SK-N-SH (cell line): Measurements from ENCODE around the gene ARHGAP26. TPM values are rescaled to one million over a fixed set of nuclear protein-coding genes. Genes with fewer than 3 reads are reported as not detected.

ENCODE experiments used
- CTCF ChIA-PET: fragments of 300-600, 350-600 bp; formaldehyde crosslinking; extraction: SDS; loops from one replicate; lab custom pipeline; 2021; lab: Yijun Ruan, JAX
- POLR2A ChIA-PET: fragments of 350-600 bp; sonication (Branson Sonifier 250); formaldehyde crosslinking; extraction: SDS; loops from one replicate; lab custom pipeline; 2020; ENCODE audit warnings: antibody characterized with exemption, inconsistent platforms; lab: Yijun Ruan, JAX
- DNase-seq: peaks from one replicate; pipeline ENCODE4 v3.0.0; 2012
- H2AFZ ChIP-seq: fragments of 200-600 bp; sonication (generic); 2 replicates; pipeline ENCODE4 v1.8.1; 2016; ENCODE audit warnings: antibody characterized with exemption, mild to moderate bottlenecking, low read depth
- H3F3A ChIP-seq: fragments of 200-600 bp; sonication (generic); replicated peaks from 2 replicates; pipeline ENCODE3; 2016; ENCODE audit warnings: antibody characterized with exemption, mild to moderate bottlenecking; ENCODE audit not compliant: insufficient read depth
- H3K27ac ChIP-seq, 2 experiments: fragments of 200-500 bp in 1 of 2; fragments of 200-600 bp in 1 of 2; sonication (Bioruptor generic) in 1 of 2; sonication (generic), shearing (Covaris generic) in 1 of 2; 2 replicates each; pipeline versions ENCODE4 v1.5.1 to v1.6.1; 2014 to 2016; ENCODE audit warnings: low read depth in 2 of 2, inconsistent platforms in 1 of 2, low read length in 1 of 2, mild to moderate bottlenecking in 1 of 2, mixed read lengths in 1 of 2
- H3K27me3 ChIP-seq: fragments of 200-600 bp; sonication (generic), shearing (Covaris generic); 2 replicates; pipeline ENCODE4 v1.6.1; 2016; ENCODE audit warnings: mixed run types; ENCODE audit not compliant: insufficient read depth
- H3K36me3 ChIP-seq, 2 experiments: fragments of 200-500 bp in 1 of 2; fragments of 200-600 bp in 1 of 2; sonication (Bioruptor generic) in 1 of 2; sonication (generic) in 1 of 2; replicated peaks in 1 of 2; 2 replicates each; pipeline versions ENCODE3 to v1.5.1; 2014 to 2016; ENCODE audit warnings: low read length in 1 of 2, mild to moderate bottlenecking in 1 of 2; ENCODE audit not compliant: insufficient read depth in 2 of 2, control insufficient read depth in 1 of 2
- H3K4me1 ChIP-seq, 2 experiments: fragments of 200-500 bp in 1 of 2; fragments of 200-600 bp in 1 of 2; sonication (Bioruptor generic) in 1 of 2; sonication (generic), shearing (Covaris generic) in 1 of 2; 2 replicates each; pipeline versions ENCODE4 v1.5.1 to v1.6.1; 2014 to 2016; ENCODE audit warnings: low read depth in 1 of 2, low read length in 1 of 2, mixed run types in 1 of 2; ENCODE audit not compliant: insufficient read depth in 2 of 2, control insufficient read depth in 1 of 2
- H3K4me2 ChIP-seq: fragments of 200-600 bp; sonication (generic), shearing (Covaris generic); 2 replicates; pipeline ENCODE4 v1.6.1; 2017; ENCODE audit warnings: mixed run types
- H3K4me3 ChIP-seq, 2 experiments: fragments of 200-500 bp in 1 of 2; fragments of 200-600 bp in 1 of 2; sonication (Bioruptor generic) in 1 of 2; sonication (generic), shearing (Covaris generic) in 1 of 2; 2 replicates each; pipeline versions ENCODE4 v1.5.1 to v1.8.1; 2014 to 2016; ENCODE audit warnings: low read depth in 2 of 2, inconsistent platforms in 1 of 2, low read length in 1 of 2, mild to moderate bottlenecking in 1 of 2, mixed read lengths in 1 of 2, moderate library complexity in 1 of 2
- H3K79me2 ChIP-seq: fragments of 200-600 bp; sonication (generic); 2 replicates; pipeline ENCODE4 v1.8.1; 2017; ENCODE audit warnings: mild to moderate bottlenecking; ENCODE audit not compliant: insufficient read depth
- H3K9ac ChIP-seq: fragments of 200-600 bp; sonication (generic); 2 replicates; pipeline ENCODE4 v1.6.1; 2017; ENCODE audit warnings: mixed run types
- H3K9me2 ChIP-seq: fragments of 200-600 bp; sonication (generic); 2 replicates; pipeline ENCODE4 v1.6.1; 2017; ENCODE audit warnings: mixed run types
- H3K9me3 ChIP-seq: fragments of 200-600 bp; sonication (generic); 2 replicates; pipeline ENCODE4 v1.6.1; 2017; ENCODE audit warnings: mixed run types, mild to moderate bottlenecking, moderate library complexity
- H4K20me1 ChIP-seq: fragments of 200-600 bp; sonication (generic); 2 replicates; pipeline ENCODE4 v1.6.1; 2017; ENCODE audit warnings: mild to moderate bottlenecking, mixed run types; ENCODE audit not compliant: insufficient read depth
- CHD2 ChIP-seq: fragments of 150-350 bp; IDR thresholded peaks from 2 replicates; pipeline ENCODE4 v1.6.1; 2018; ENCODE audit warnings: low read length; ENCODE audit not compliant: partially characterized antibody
- EZH2phosphoT487 ChIP-seq: fragments of 200-600 bp; sonication (generic); IDR thresholded peaks from 2 replicates; pipeline ENCODE4 v1.6.1; 2017; ENCODE audit warnings: low read depth, mixed run types, mild to moderate bottlenecking, antibody characterized with exemption, moderate library complexity, borderline replicate concordance
- FOXJ3 ChIP-seq: sonication (generic); formaldehyde crosslinking; IDR thresholded peaks from 2 replicates; pipeline ENCODE4 v1.5.1; 2020; ENCODE audit warnings: mild to moderate bottlenecking, missing genetic modification reagents
- FOXM1 ChIP-seq: IDR thresholded peaks from 2 replicates; pipeline ENCODE4 v1.4.0; 2012; ENCODE audit warnings: low read depth, mild to moderate bottlenecking
- GABPA ChIP-seq: IDR thresholded peaks from 2 replicates; pipeline ENCODE4 v1.4.0; 2012; ENCODE audit warnings: low read depth, mild to moderate bottlenecking
- GATA2 ChIP-seq: sonication (generic); formaldehyde crosslinking; IDR thresholded peaks from 2 replicates; pipeline ENCODE4 v1.5.0; 2020; ENCODE audit warnings: mild to moderate bottlenecking, missing genetic modification reagents
- IRF3 ChIP-seq: fragments of 150-350 bp; IDR thresholded peaks from 2 replicates; pipeline ENCODE4 v1.6.1; 2016; ENCODE audit warnings: mild to moderate bottlenecking, low read depth, low read length
- JUND ChIP-seq: IDR thresholded peaks from 2 replicates; pipeline ENCODE4 v1.4.0; 2012
- MEF2A ChIP-seq: IDR thresholded peaks from 2 replicates; pipeline ENCODE4 v1.4.0; 2012; ENCODE audit warnings: low read depth, borderline replicate concordance
- NRF1 ChIP-seq: IDR thresholded peaks from 2 replicates; pipeline ENCODE4 v1.6.1; 2012; ENCODE audit warnings: low read depth, mild to moderate bottlenecking, low read length
- RAD21 ChIP-seq: IDR thresholded peaks from 2 replicates; pipeline ENCODE4 v1.6.1; 2012; ENCODE audit warnings: mild to moderate bottlenecking, low read length
- REST ChIP-seq: IDR thresholded peaks from 2 replicates; pipeline ENCODE4 v1.6.1; 2012; ENCODE audit warnings: mild to moderate bottlenecking, low read depth, low read length, moderate library complexity
- SIN3A ChIP-seq: IDR thresholded peaks from 2 replicates; pipeline ENCODE4 v1.6.1; 2012; ENCODE audit warnings: low read depth, mild to moderate bottlenecking, low read length, moderate library complexity, borderline replicate concordance
- TAF1 ChIP-seq: IDR thresholded peaks from 2 replicates; pipeline ENCODE4 v1.6.1; 2012; ENCODE audit warnings: low read depth, mild to moderate bottlenecking, low read length, moderate library complexity, borderline replicate concordance
- TEAD4 ChIP-seq: IDR thresholded peaks from 2 replicates; pipeline ENCODE4 v1.4.0; 2012; ENCODE audit warnings: mild to moderate bottlenecking, borderline replicate concordance; ENCODE audit not compliant: insufficient read depth
- USF2 ChIP-seq: fragments of 150-350 bp; IDR thresholded peaks from 2 replicates; pipeline ENCODE4 v1.6.1; 2017; ENCODE audit warnings: antibody characterized with exemption, low read length, low read depth, borderline replicate concordance
- YY1 ChIP-seq: IDR thresholded peaks from 2 replicates; pipeline ENCODE4 v1.4.0; 2012; ENCODE audit warnings: low read depth, mild to moderate bottlenecking
- WGBS: methylation state at CpG from one replicate; pipeline ENCODE4 v1.1.6; 2017; ENCODE audit warnings: low lambda C conversion rate; 5-methylcytosine and 5-hydroxymethylcytosine counted together
- polyA plus RNA-seq, 3 experiments: library from polyadenylated mRNA; depleted of rRNA; stranded (reverse); fragments of >200 nt; gene quantifications; 2 replicates each; pipeline ENCODE4 v1.2.3, GENCODE V29; 2012

Gene ARHGAP26
- polyA plus RNA-seq, 1 of the 3 experiments (the other 2 are of a cell fraction), result 6.1 TPM

- Histone ChIP-seq H4K20me1 (no peaks in the 10 kb centered on the region), H3K36me3 (no peaks in the 10 kb centered on the region), H3K9ac (no peak overlapping the region), H3K4me1 (peaks cover 0 to 18% of the 10 kb centered on the region in 2 experiments), H3K27me3 (no peaks in the 10 kb centered on the region), H3K9me2 (no peaks in the 10 kb centered on the region), H3F3A (peaks cover 16% of the 10 kb centered on the region), H3K27ac (no peak overlapping the region), H3K4me2 (no peak overlapping the region), H3K9me3 (no peaks in the 10 kb centered on the region; the same call in 1 of the 2 replicates), H2AFZ (no peak overlapping the region), H3K4me3 (no peak overlapping the region), H3K79me2 (no peaks in the 10 kb centered on the region)
- DNase-seq, result no peak
- CTCF ChIA-PET, result interaction anchor here (1.3 kb wide), 1 partner anchor 9 kb away, joined by 4 read pairs; no protein-coding TSS in a partner anchor
- no peak for TF ChIP-seq NRF1
- no peak for TF ChIP-seq GABPA
- no peak for TF ChIP-seq TAF1
- no peak for TF ChIP-seq FOXM1
- TF ChIP-seq GATA2 (CRISPR knock-in tag), result no peak
- no peak for TF ChIP-seq IRF3
- no peak for TF ChIP-seq TEAD4
- no peak for TF ChIP-seq USF2
- no peak for TF ChIP-seq SIN3A
- no peak for TF ChIP-seq REST
- TF ChIP-seq RAD21, result no peak
- no peak for TF ChIP-seq CHD2
- no peak for TF ChIP-seq JUND
- TF ChIP-seq YY1, result no peak
- no peak for TF ChIP-seq MEF2A
- TF ChIP-seq FOXJ3 (CRISPR knock-in tag), result no peak
- no peak for TF ChIP-seq EZH2phosphoT487
- POLR2A ChIA-PET, result no interaction called here
- WGBS, result 87% methylated on average over 13 of the region's 13 CpGs
Measured at GRCh38 chr5:143207563-143208364, 437.6 kb downstream of the ARHGAP26 start.
